Osteocyte (in vitro differentiated cells): Measurements from ENCODE around the gene CNR2. TPM values are rescaled to one million over a fixed set of nuclear protein-coding genes. Genes with fewer than 3 reads are reported as not detected.

ENCODE experiments used
- DNase-seq: peaks from one replicate; pipeline ENCODE4 v3.0.0; 2021; ENCODE audit warnings: mixed read lengths; ENCODE audit not compliant: unreplicated experiment; ENCODE audit errors: extremely low spot score
- H3K27ac Mint-ChIP-seq: one replicate; pipeline ENCODE4 v1.8.0; 2021; ENCODE audit warnings: mild to moderate bottlenecking, mixed read lengths; ENCODE audit not compliant: unreplicated experiment
- H3K27me3 Mint-ChIP-seq: one replicate; pipeline ENCODE4 v1.8.0; 2021; ENCODE audit warnings: mixed read lengths; ENCODE audit not compliant: unreplicated experiment
- H3K36me3 Mint-ChIP-seq: one replicate; pipeline ENCODE4 v1.8.0; 2021; ENCODE audit warnings: mixed read lengths; ENCODE audit not compliant: unreplicated experiment
- H3K4me1 Mint-ChIP-seq: one replicate; pipeline ENCODE4 v1.8.0; 2021; ENCODE audit warnings: mixed read lengths; ENCODE audit not compliant: unreplicated experiment
- H3K4me3 Mint-ChIP-seq: one replicate; pipeline ENCODE4 v1.8.0; 2021; ENCODE audit warnings: mild to moderate bottlenecking, moderate library complexity, mixed read lengths; ENCODE audit not compliant: unreplicated experiment
- H3K9me3 Mint-ChIP-seq: one replicate; pipeline ENCODE4 v1.8.0; 2021; ENCODE audit warnings: mixed read lengths; ENCODE audit not compliant: unreplicated experiment
- CTCF ChIP-seq: fragments of 200-600 bp; sonication (generic); IDR thresholded peaks from 2 replicates; pipeline ENCODE4 v1.5.0; 2021; ENCODE audit warnings: antibody characterized with exemption, mild to moderate bottlenecking, moderate library complexity
- total RNA-seq: library from RNA; stranded (reverse); gene quantifications from 2 replicates; pipeline ENCODE4 v1.2.1, GENCODE V29; 2021

Gene CNR2
- total RNA-seq, 1 donor from 2014 or later = not detected

GRCh38 chr1:23930861-23931490, 17.8 kb upstream of the CNR2 start:
- no peaks in the 10 kb centered on the region for H3K36me3 Mint-ChIP-seq

GRCh38 chr1:23930270-23930669, 17.1 kb upstream of the CNR2 start:
- H3K36me3 Mint-ChIP-seq = no peaks in the 10 kb centered on the region
- TF ChIP-seq CTCF = no peak
- peaks cover 8% of the 10 kb centered on the region for H3K4me1 Mint-ChIP-seq

More at GRCh38 chr1:23930861-23931490, 17.8 kb upstream of the CNR2 start:
- no peaks in the 10 kb centered on the region for H3K9me3 Mint-ChIP-seq
- DNase-seq = no peak
- H3K27me3 Mint-ChIP-seq = peaks cover 20% of the 10 kb centered on the region
- no peak overlapping the region for H3K4me3 Mint-ChIP-seq
- H3K4me1 Mint-ChIP-seq = peaks cover 8% of the 10 kb centered on the region
- no peak for TF ChIP-seq CTCF
- H3K27ac Mint-ChIP-seq = no peak overlapping the region

GRCh38 chr1:23928789-23929188, 15.6 kb upstream of the CNR2 start:
- no peak for DNase-seq
- Mint-ChIP-seq H3K4me3 (no peak overlapping the region), H3K36me3 (no peaks in the 10 kb centered on the region), H3K9me3 (no peaks in the 10 kb centered on the region), H3K27me3 (peaks cover 21% of the 10 kb centered on the region), H3K4me1 (peaks cover 8% of the 10 kb centered on the region), H3K27ac (no peak overlapping the region)
- TF ChIP-seq CTCF = no peak

More at GRCh38 chr1:23930270-23930669, 17.1 kb upstream of the CNR2 start:
- no peak for DNase-seq
- Mint-ChIP-seq H3K9me3 (no peaks in the 10 kb centered on the region), H3K4me3 (no peak overlapping the region), H3K27me3 (peaks cover 20% of the 10 kb centered on the region), H3K27ac (no peak overlapping the region)

GRCh38 chr1:23927097-23927496, 13.9 kb upstream of the CNR2 start:
- H3K36me3 Mint-ChIP-seq = no peaks in the 10 kb centered on the region
- H3K27me3 Mint-ChIP-seq = peaks cover 18% of the 10 kb centered on the region

GRCh38 chr1:23925279-23925678, 12.1 kb upstream of the CNR2 start:
- H3K36me3 Mint-ChIP-seq = no peaks in the 10 kb centered on the region
- TF ChIP-seq CTCF = no peak
- no peaks in the 10 kb centered on the region for H3K4me1 Mint-ChIP-seq
- H3K27me3 Mint-ChIP-seq = peaks cover 15% of the 10 kb centered on the region
- H3K27ac Mint-ChIP-seq = no peak overlapping the region
- no peak for DNase-seq
- no peaks in the 10 kb centered on the region for H3K9me3 Mint-ChIP-seq
- H3K4me3 Mint-ChIP-seq = no peak overlapping the region

More at GRCh38 chr1:23927097-23927496, 13.9 kb upstream of the CNR2 start:
- DNase-seq = no peak
- no peak overlapping the region for H3K4me3 Mint-ChIP-seq
- H3K4me1 Mint-ChIP-seq = peaks cover 8% of the 10 kb centered on the region
- no peak overlapping the region for H3K27ac Mint-ChIP-seq
- no peaks in the 10 kb centered on the region for H3K9me3 Mint-ChIP-seq
- no peak for TF ChIP-seq CTCF
